Kidney epithelial cell (primary cell): ENCODE data around the gene PLP2. TPM values are rescaled to one million over a fixed set of nuclear protein-coding genes. Genes with fewer than 3 reads are reported as not detected.
"Not testable (repeated sequence)": the region's sequence is repeated elsewhere in the genome, so short reads cannot be mapped to it uniquely, and the experiment has no call there.

Source experiments
- DNase-seq: peaks from one replicate; pipeline ENCODE4 v3.0.0-alpha.2; 2010; ENCODE audit warnings: low read depth
- H3K27me3 ChIP-seq: 2 replicates; pipeline ENCODE4 v1.6.0; 2011; ENCODE audit warnings: low read length; ENCODE audit not compliant: control insufficient read depth, insufficient read depth
- H3K36me3 ChIP-seq: 2 replicates; pipeline ENCODE4 v1.5.1; 2011; ENCODE audit warnings: low read length; ENCODE audit not compliant: control insufficient read depth, insufficient read depth
- H3K4me3 ChIP-seq: 2 replicates; pipeline ENCODE4 v1.5.1; 2011; ENCODE audit warnings: low read depth, mild to moderate bottlenecking, control low read depth, low read length
- CTCF ChIP-seq: IDR thresholded peaks from 2 replicates; pipeline ENCODE4 v1.5.1; 2011; ENCODE audit warnings: mild to moderate bottlenecking, moderate library complexity, low read length, control low read depth, inconsistent platforms; ENCODE audit not compliant: insufficient read depth, poor library complexity, severe bottlenecking
- total RNA-seq: library from RNA; depleted of rRNA; stranded (reverse); fragments of >200 nt; gene quantifications from 2 replicates; pipeline ENCODE4 v1.2.3, GENCODE V29; 2015

Gene PLP2
- total RNA-seq, 1 donor from 2014 or later = 82.6 TPM

- no peak for TF ChIP-seq CTCF
- DNase-seq = no peak
- Histone ChIP-seq H3K4me3 (no peak overlapping the region), H3K36me3 (no peaks in the 10 kb centered on the region), H3K27me3 (no peaks in the 10 kb centered on the region)
These were observed 32.0 kb upstream of the PLP2 start for GRCh38 chrX:49139713-49140112.

GRCh38 chrX:49142264-49142663, 29.4 kb upstream of the PLP2 start:
- not testable (repeated sequence) for H3K36me3 ChIP-seq, H3K4me3 ChIP-seq, DNase-seq, H3K27me3 ChIP-seq
- peak; percentile 29 for TF ChIP-seq CTCF

GRCh38 chrX:49143154-49143553, 28.5 kb upstream of the PLP2 start:
- not testable (repeated sequence) for H3K4me3 ChIP-seq, DNase-seq, H3K27me3 ChIP-seq, H3K36me3 ChIP-seq

- TF ChIP-seq CTCF = no peak
- Histone ChIP-seq H3K4me3 (no peak overlapping the region), H3K27me3 (no peaks in the 10 kb centered on the region), H3K36me3 (no peaks in the 10 kb centered on the region)
- DNase-seq = no peak
These were observed 24.4 kb upstream of the PLP2 start for GRCh38 chrX:49147282-49147681.

GRCh38 chrX:49147936-49148335, 23.8 kb upstream of the PLP2 start:
- no peaks in the 10 kb centered on the region for H3K27me3 ChIP-seq
- DNase-seq = no peak
- H3K36me3 ChIP-seq = no peaks in the 10 kb centered on the region
- no peak overlapping the region for H3K4me3 ChIP-seq
- TF ChIP-seq CTCF = no peak

GRCh38 chrX:49148390-49149100, 23.2 kb upstream of the PLP2 start:
- H3K27me3 ChIP-seq, H3K36me3 ChIP-seq, DNase-seq, H3K4me3 ChIP-seq: not testable (repeated sequence)

GRCh38 chrX:49149291-49149690, 22.4 kb upstream of the PLP2 start:
- H3K4me3 ChIP-seq, H3K27me3 ChIP-seq: not testable (repeated sequence)

More at GRCh38 chrX:49149291-49149690, 22.4 kb upstream of the PLP2 start:
- not testable (repeated sequence) for H3K36me3 ChIP-seq, DNase-seq
